ENCODE results near the gene TFB1M. TPM values are rescaled to one million over a fixed set of nuclear protein-coding genes. Genes with fewer than 3 reads are reported as not detected.

Gene TFB1M
- total RNA-seq, 1 donor from 2014 or later: 24.1 TPM

GRCh38 chr6:155241966-155242365, 72.3 kb downstream of the TFB1M start:
- Histone ChIP-seq H3K9ac (no peak overlapping the region), H4K20me1 (ENCODE audit: low read depth) (no peaks in the 10 kb centered on the region), H2AFZ (replicated peaks) (no peak overlapping the region), H3K79me2 (ENCODE audit: low read depth) (no peaks in the 10 kb centered on the region), H3F3A (ENCODE audit: low read depth) (no peaks in the 10 kb centered on the region), H3K27me3 (no peaks in the 10 kb centered on the region), H3K27ac (no peak overlapping the region), H3K4me3 (no peak overlapping the region), H3K36me3 (no peaks in the 10 kb centered on the region), H3K9me3 (ENCODE audit: low read depth) (no peaks in the 10 kb centered on the region), H3K4me2 (no peak overlapping the region), H3K4me1 (no peaks in the 10 kb centered on the region)
- DNase-seq (ENCODE audit: low spot score): no peak
- no peak overlapping the region for H3K27ac Mint-ChIP-seq
- no peaks in the 10 kb centered on the region for H3K27me3 Mint-ChIP-seq (ENCODE audit: insufficient read depth, low read depth)
- TF ChIP-seq CTCF (IDR thresholded peaks at IDR 0.05): no peak
- no peak for TF ChIP-seq EZH2 (IDR thresholded peaks at IDR 0.05)
- TF ChIP-seq EZH2phosphoT487 (IDR thresholded peaks at IDR 0.05): no peak
- peaks cover 11% of the 10 kb centered on the region for H3K4me1 Mint-ChIP-seq
- H3K4me3 Mint-ChIP-seq: no peak overlapping the region
- peaks cover 64% of the 10 kb centered on the region for H3K36me3 Mint-ChIP-seq
- H3K9me3 Mint-ChIP-seq: peaks cover 25% of the 10 kb centered on the region

- Mint-ChIP-seq H3K27me3 (ENCODE audit: insufficient read depth, low read depth) (peaks cover 3% of the 10 kb centered on the region), H3K36me3 (peaks cover 67% of the 10 kb centered on the region), H3K4me3 (no peak overlapping the region), H3K27ac (peak overlapping the region; percentile 62), H3K9me3 (peaks cover 30% of the 10 kb centered on the region), H3K4me1 (peaks cover 11% of the 10 kb centered on the region)
- no peak for DNase-seq (ENCODE audit: low spot score)
- H3K27me3 ChIP-seq: no peaks in the 10 kb centered on the region
- no peak overlapping the region for H3K4me3 ChIP-seq
- no peak for TF ChIP-seq CTCF (IDR thresholded peaks at IDR 0.05)
- TF ChIP-seq EZH2phosphoT487 (IDR thresholded peaks at IDR 0.05): no peak
- no peak for TF ChIP-seq EZH2 (IDR thresholded peaks at IDR 0.05)
- H2AFZ ChIP-seq (replicated peaks): no peak overlapping the region
- no peak overlapping the region for H3K27ac ChIP-seq
- no peaks in the 10 kb centered on the region for H3K4me1 ChIP-seq
- no peaks in the 10 kb centered on the region for H3K36me3 ChIP-seq
- no peaks in the 10 kb centered on the region for H3F3A ChIP-seq (ENCODE audit: low read depth)
- H3K4me2 ChIP-seq: no peak overlapping the region
- no peaks in the 10 kb centered on the region for H3K79me2 ChIP-seq (ENCODE audit: low read depth)
- no peaks in the 10 kb centered on the region for H3K9me3 ChIP-seq (ENCODE audit: low read depth)
- H4K20me1 ChIP-seq (ENCODE audit: low read depth): no peaks in the 10 kb centered on the region
- H3K9ac ChIP-seq: no peak overlapping the region
Observed at GRCh38 chr6:155240905-155241600, 73.2 kb downstream of the TFB1M start.

- peaks cover 4% of the 10 kb centered on the region for H3K4me1 Mint-ChIP-seq
- TF ChIP-seq CTCF (IDR thresholded peaks at IDR 0.05) (no peak), EZH2phosphoT487 (IDR thresholded peaks at IDR 0.05) (no peak), EZH2 (IDR thresholded peaks at IDR 0.05) (no peak)
- H3K4me3 Mint-ChIP-seq: no peak overlapping the region
- H3K27ac Mint-ChIP-seq: no peak overlapping the region
- peaks cover 31% of the 10 kb centered on the region for H3K9me3 Mint-ChIP-seq
- H3K79me2 ChIP-seq (ENCODE audit: low read depth): no peaks in the 10 kb centered on the region
- no peaks in the 10 kb centered on the region for H3K36me3 ChIP-seq
- H3K4me3 ChIP-seq: no peak overlapping the region
- no peak overlapping the region for H3K27ac ChIP-seq
- H3K27me3 ChIP-seq: no peaks in the 10 kb centered on the region
- H3F3A ChIP-seq (ENCODE audit: low read depth): peaks cover 4% of the 10 kb centered on the region
- H3K9ac ChIP-seq: no peak overlapping the region
- no peaks in the 10 kb centered on the region for H3K9me3 ChIP-seq (ENCODE audit: low read depth)
- H3K27me3 Mint-ChIP-seq (ENCODE audit: insufficient read depth, low read depth): peaks cover 6% of the 10 kb centered on the region
- no peak overlapping the region for H2AFZ ChIP-seq (replicated peaks)
- H3K36me3 Mint-ChIP-seq: peaks cover 62% of the 10 kb centered on the region
- H3K4me1 ChIP-seq: peaks cover 4% of the 10 kb centered on the region
- H4K20me1 ChIP-seq (ENCODE audit: low read depth): no peaks in the 10 kb centered on the region
- no peak overlapping the region for H3K4me2 ChIP-seq
- no peak for DNase-seq (ENCODE audit: low spot score)
Observed at GRCh38 chr6:155237613-155238012, 76.7 kb downstream of the TFB1M start.
